Mesothelial cell of epicardium (in vitro differentiated cells): ENCODE results near the gene CSMD2. TPM values are rescaled to one million over a fixed set of nuclear protein-coding genes. Genes with fewer than 3 reads are reported as not detected.

Source experiments
- DNase-seq, 2 experiments: peaks; one replicate each; pipeline ENCODE4 v3.0.0; 2021; ENCODE audit warnings: low spot score in 2 of 2; ENCODE audit not compliant: unreplicated experiment in 2 of 2
- H3K27ac Mint-ChIP-seq: 2 replicates; pipeline ENCODE4 v1.8.0; 2021; ENCODE audit warnings: mixed read lengths
- H3K27me3 Mint-ChIP-seq: 2 replicates; pipeline ENCODE4 v1.8.0; 2021; ENCODE audit warnings: low read depth, mixed read lengths
- H3K36me3 Mint-ChIP-seq: 2 replicates; pipeline ENCODE4 v1.8.0; 2021; ENCODE audit warnings: mixed read lengths
- H3K4me1 Mint-ChIP-seq: 2 replicates; pipeline ENCODE4 v1.8.0; 2021; ENCODE audit warnings: mixed read lengths
- H3K4me3 Mint-ChIP-seq: 2 replicates; pipeline ENCODE4 v1.8.0; 2021; ENCODE audit warnings: mild to moderate bottlenecking, moderate library complexity, mixed read lengths
- H3K9me3 Mint-ChIP-seq: 2 replicates; pipeline ENCODE4 v1.8.0; 2021; ENCODE audit warnings: mixed read lengths
- CTCF ChIP-seq: fragments of 200-600 bp; sonication (generic); IDR thresholded peaks from one replicate; pipeline ENCODE4 v1.5.0; 2021; ENCODE audit warnings: antibody characterized with exemption; ENCODE audit not compliant: unreplicated experiment
- total RNA-seq: library from RNA; stranded (reverse); gene quantifications from 3 replicates; pipeline ENCODE4 v1.2.1, GENCODE V29; 2021

The CSMD2 gene
- total RNA-seq, 1 donor from 2014 or later = 1.9 TPM

- no peaks in the 10 kb centered on the region for H3K4me1 Mint-ChIP-seq
- H3K27ac Mint-ChIP-seq = no peak overlapping the region
- H3K4me3 Mint-ChIP-seq = no peak overlapping the region
- DNase-seq = no peak
- H3K9me3 Mint-ChIP-seq = peaks cover 7% of the 10 kb centered on the region
- H3K27me3 Mint-ChIP-seq = peaks cover 32% of the 10 kb centered on the region
- H3K36me3 Mint-ChIP-seq = no peaks in the 10 kb centered on the region
- no peak for TF ChIP-seq CTCF
These were observed 342.6 kb downstream of the CSMD2 start for GRCh38 chr1:33822396-33822795.

- Mint-ChIP-seq H3K4me3 (no peak overlapping the region), H3K27me3 (peaks cover 31% of the 10 kb centered on the region), H3K4me1 (no peaks in the 10 kb centered on the region), H3K36me3 (no peaks in the 10 kb centered on the region), H3K27ac (no peak overlapping the region), H3K9me3 (no peaks in the 10 kb centered on the region)
- TF ChIP-seq CTCF = no peak
- no peak for DNase-seq
These were observed 343.7 kb downstream of the CSMD2 start for GRCh38 chr1:33821291-33821690.

GRCh38 chr1:33820804-33821203, 344.2 kb downstream of the CSMD2 start:
- Mint-ChIP-seq H3K27ac (no peak overlapping the region), H3K4me1 (no peaks in the 10 kb centered on the region), H3K4me3 (no peak overlapping the region), H3K9me3 (no peaks in the 10 kb centered on the region), H3K27me3 (peaks cover 30% of the 10 kb centered on the region), H3K36me3 (no peaks in the 10 kb centered on the region)
- TF ChIP-seq CTCF = no peak
- no peak for DNase-seq

- Mint-ChIP-seq H3K4me3 (no peak overlapping the region), H3K27me3 (peaks cover 29% of the 10 kb centered on the region), H3K9me3 (peaks cover 1% of the 10 kb centered on the region), H3K36me3 (no peaks in the 10 kb centered on the region), H3K4me1 (no peaks in the 10 kb centered on the region), H3K27ac (no peak overlapping the region)
- no peak for TF ChIP-seq CTCF
- DNase-seq = no peak
These were observed 345.1 kb downstream of the CSMD2 start for GRCh38 chr1:33819913-33820311.

GRCh38 chr1:33819290-33819912, 345.6 kb downstream of the CSMD2 start:
- H3K4me1 Mint-ChIP-seq = peaks cover 2% of the 10 kb centered on the region
- no peaks in the 10 kb centered on the region for H3K36me3 Mint-ChIP-seq
- no peak overlapping the region for H3K27ac Mint-ChIP-seq
- no peak for TF ChIP-seq CTCF
- no peak overlapping the region for H3K4me3 Mint-ChIP-seq
- no peak for DNase-seq
- peaks cover 6% of the 10 kb centered on the region for H3K9me3 Mint-ChIP-seq
- H3K27me3 Mint-ChIP-seq = peaks cover 34% of the 10 kb centered on the region

GRCh38 chr1:33818071-33818470, 347.0 kb downstream of the CSMD2 start:
- no peak overlapping the region for H3K27ac Mint-ChIP-seq
- no peaks in the 10 kb centered on the region for H3K36me3 Mint-ChIP-seq
- DNase-seq = no peak
- no peak overlapping the region for H3K4me3 Mint-ChIP-seq
- TF ChIP-seq CTCF = no peak
- H3K4me1 Mint-ChIP-seq = peaks cover 4% of the 10 kb centered on the region
- H3K27me3 Mint-ChIP-seq = peaks cover 41% of the 10 kb centered on the region
- peaks cover 11% of the 10 kb centered on the region for H3K9me3 Mint-ChIP-seq
